Measurements from ENCODE around the gene ACSF3. TPM values are rescaled to one million over a fixed set of nuclear protein-coding genes. Genes with fewer than 3 reads are reported as not detected.

ACSF3 gene
- total RNA-seq, 1 experiment from 2014 or later = 74.5 TPM

GRCh38 chr16:89123001-89123830 lies 29.6 kb downstream of the ACSF3 start:
- no peak overlapping the region for H3K4me2 ChIP-seq (ENCODE audit: low read length)
- intact Hi-C loops (cut with micrococcal nuclease) = no loop called here
- no peaks in the 10 kb centered on the region for H3K27me3 ChIP-seq (ENCODE audit: insufficient read depth, low read length)
- no peak for ATAC-seq
- DNase-seq (ENCODE audit: low read depth, low spot score) = no peak
- no peak overlapping the region for H2AFZ ChIP-seq (ENCODE audit: low read depth, low read length, poor library complexity, severe bottlenecking)
- ChIA-PET RAD21 (ENCODE audit: low non-redundant PET in 1 of 2, low total read pairs in 2 of 2, uncharacterized antibody in 2 of 2, unreplicated experiment in 2 of 2) (no interaction called here), POLR2A (no interaction called here), CTCF (no interaction called here)
- H3K9ac ChIP-seq (ENCODE audit: low read length) = no peak overlapping the region
- H3K79me2 ChIP-seq (ENCODE audit: insufficient read depth, low read length) = 0 out of 2 replicates have a peak, but pooled peaks cover 7% of the 10 kb centered on the region
- H3K4me3 ChIP-seq (replicated peaks in 1 of 2; ENCODE audit: low read depth in 1 of 2, low read length in 2 of 2) = no peak overlapping the region
- H3K36me3 ChIP-seq (ENCODE audit: control insufficient read depth in 1 of 2, insufficient read depth in 2 of 2, low read length in 2 of 2) = peaks cover 6 to 26% of the 10 kb centered on the region in 2 experiments; a peak in 2 of 4 replicates
- H3K9me3 ChIP-seq (ENCODE audit: control insufficient read depth in 1 of 2, insufficient read depth in 1 of 2, low read depth in 1 of 2, low read length in 2 of 2) = peaks cover 7% of the 10 kb centered on the region in 2 experiments; a peak in 2 of 4 replicates
- H3K4me1 ChIP-seq (ENCODE audit: control insufficient read depth in 1 of 2, insufficient read depth in 2 of 2, low read length in 2 of 2) = no peaks in the 10 kb centered on the region
- no peak overlapping the region for H3K27ac ChIP-seq (ENCODE audit: low read depth, low read length)
- no peaks in the 10 kb centered on the region for H4K20me1 ChIP-seq (ENCODE audit: insufficient read depth)
- no peaks in the 10 kb centered on the region for H3K9me2 ChIP-seq (ENCODE audit: insufficient read depth)
- BruUV-seq (replicated peaks) = no TSS peak
- TF ChIP-seq JUND (IDR thresholded peaks at IDR 0.05) (no peak), ZNF274 (IDR thresholded peaks at IDR 0.05; ENCODE audit: low read depth, low read length) (no peak), EZH2 (IDR thresholded peaks at IDR 0.05) (no peak), POLR2A (IDR thresholded peaks at IDR 0.05; ENCODE audit: borderline replicate concordance, extremely low read depth, insufficient read depth, insufficient read length) (no peak), POLR2AphosphoS5 (IDR thresholded peaks at IDR 0.05; ENCODE audit: low read depth, low read length) (no peak), MAX (IDR thresholded peaks at IDR 0.05) (no peak), ATF3 (IDR thresholded peaks at IDR 0.05) (no peak), ZBTB33 (IDR thresholded peaks at IDR 0.05; ENCODE audit: extremely low read depth, insufficient replicate concordance, low read length) (no peak), YY1 (IDR thresholded peaks at IDR 0.05; ENCODE audit: extremely low read depth, insufficient replicate concordance, low read depth, low read length) (no peak), SRF (IDR thresholded peaks at IDR 0.05; ENCODE audit: low read depth) (no peak), EZH2phosphoT487 (IDR thresholded peaks at IDR 0.05; ENCODE audit: borderline replicate concordance) (no peak), RAD21 (IDR thresholded peaks at IDR 0.05; ENCODE audit: low read depth) (no peak), REST (IDR thresholded peaks at IDR 0.05; ENCODE audit: low read depth) (no peak), TCF7L2 (IDR thresholded peaks at IDR 0.05; ENCODE audit: borderline replicate concordance, extremely low read depth, insufficient read depth, insufficient read length) (no peak), ZFX (IDR thresholded peaks at IDR 0.05) (no peak), CEBPB (IDR thresholded peaks at IDR 0.05; ENCODE audit: low read depth) (no peak), SP1 (IDR thresholded peaks at IDR 0.05; ENCODE audit: low read depth) (no peak), CBX3 (IDR thresholded peaks at IDR 0.05; ENCODE audit: low read depth) (no peak), EGR1 (IDR thresholded peaks at IDR 0.05; ENCODE audit: low read depth) (no peak)
